Caco-2 (cell line): ENCODE data around the gene CSRP1. TPM values are rescaled to one million over a fixed set of nuclear protein-coding genes. Genes with fewer than 3 reads are reported as not detected.

Experiments
- BruUV-seq: library from RNA; stranded (reverse); fragments of 400-500 nt; replicated peaks from 2 replicates; lab custom pipeline; 2021; lab: Mats Ljungman, UMichigan
- CTCF ChIA-PET: fragments of 300-600 bp; sonication (Branson Sonifier 250); formaldehyde crosslinking; loops from one replicate; lab custom pipeline; 2022; ENCODE audit warnings: antibody characterized with exemption; lab: Charles Lee
- POLR2A ChIA-PET: fragments of 300-600 bp; sonication (Branson Sonifier 250); formaldehyde crosslinking; loops from one replicate; lab custom pipeline; 2022; ENCODE audit warnings: antibody characterized with exemption; lab: Charles Lee
- DNase-seq, 2 experiments: peaks; one replicate each; pipeline versions ENCODE4 v3.0.0 to v3.0.0-alpha.2; 2020 to 2022
- H3K27me3 ChIP-seq: replicated peaks from 2 replicates; pipeline ENCODE4 v1.6.0; 2011; ENCODE audit warnings: low read length; ENCODE audit not compliant: control insufficient read depth, insufficient read depth
- H3K36me3 ChIP-seq: 2 replicates; pipeline ENCODE4 v1.5.1; 2011; ENCODE audit warnings: low read length; ENCODE audit not compliant: control insufficient read depth, insufficient read depth
- H3K4me1 ChIP-seq: fragments of 250-450 bp; sonication (Bioruptor Pico); 2 replicates; pipeline ENCODE4 v1.5.1; 2020; ENCODE audit warnings: mild to moderate bottlenecking
- H3K4me3 ChIP-seq: 2 replicates; pipeline ENCODE4 v1.5.1; 2011; ENCODE audit warnings: low read depth, mild to moderate bottlenecking, control low read depth, low read length
- H3K9me3 ChIP-seq: fragments of 250-450 bp; sonication (Bioruptor Pico); 2 replicates; pipeline ENCODE4 v1.5.1; 2020; ENCODE audit warnings: mild to moderate bottlenecking, moderate library complexity
- H3K27ac Mint-ChIP-seq: one replicate; pipeline ENCODE4 v1.8.0; 2022; ENCODE audit warnings: mixed read lengths; ENCODE audit not compliant: unreplicated experiment
- H3K27me3 Mint-ChIP-seq: one replicate; pipeline ENCODE4 v1.8.0; 2022; ENCODE audit warnings: mixed read lengths; ENCODE audit not compliant: insufficient read depth, unreplicated experiment
- H3K36me3 Mint-ChIP-seq: one replicate; pipeline ENCODE4 v1.8.0; 2022; ENCODE audit warnings: mild to moderate bottlenecking, mixed read lengths; ENCODE audit not compliant: insufficient read depth, unreplicated experiment
- H3K4me1 Mint-ChIP-seq: one replicate; pipeline ENCODE4 v1.8.0; 2022; ENCODE audit warnings: low read depth, mixed read lengths; ENCODE audit not compliant: unreplicated experiment
- H3K4me3 Mint-ChIP-seq: one replicate; pipeline ENCODE4 v1.8.0; 2022; ENCODE audit warnings: mild to moderate bottlenecking, moderate library complexity, mixed read lengths; ENCODE audit not compliant: unreplicated experiment
- H3K9me3 Mint-ChIP-seq: one replicate; pipeline ENCODE4 v1.8.0; 2022; ENCODE audit warnings: mixed read lengths; ENCODE audit not compliant: unreplicated experiment
- CTCF ChIP-seq, 2 experiments: fragments of 200-600 bp in 1 of 2; IDR thresholded peaks; 1 replicate in 1 of 2; 2 replicates in 1 of 2; pipeline versions ENCODE4 v1.5.1 to v1.8.0; 2011 to 2022; ENCODE audit warnings: antibody characterized with exemption in 1 of 2, control low read depth in 1 of 2, inconsistent platforms in 1 of 2, low read depth in 1 of 2, low read length in 1 of 2, mild to moderate bottlenecking in 1 of 2, moderate library complexity in 1 of 2; ENCODE audit not compliant: insufficient read depth in 1 of 2, severe bottlenecking in 1 of 2, unreplicated experiment in 1 of 2
- intact Hi-C: fragments of 100-400 bp; cut with micrococcal nuclease; formaldehyde crosslinking; loops from one replicate; pipeline ENCODE4 v1.10.0; 2022; ENCODE audit not compliant: unreplicated experiment
- total RNA-seq: library from RNA; stranded (reverse); gene quantifications from 2 replicates; pipeline ENCODE4 v1.2.3, GENCODE V29; 2022

CSRP1 gene
- total RNA-seq, 1 experiment from 2014 or later: 60.0 TPM

GRCh38 chr1:201507360-201507675 is 395 bp upstream of the CSRP1 start:
- no peak for DNase-seq
- no peak for TF ChIP-seq CTCF (IDR thresholded peaks at IDR 0.05; ENCODE audit: insufficient read depth in 1 of 2, low read depth in 1 of 2, low read length in 1 of 2, severe bottlenecking in 1 of 2, unreplicated experiment in 1 of 2)
- peaks cover 48% of the 10 kb centered on the region for H3K4me1 ChIP-seq
- no peaks in the 10 kb centered on the region for H3K9me3 ChIP-seq
- no peaks in the 10 kb centered on the region for H3K36me3 ChIP-seq
- POLR2A ChIA-PET: interaction anchor here (1.5 kb wide), 1 partner anchor 25 kb away, joined by 3 read pairs; no protein-coding TSS in a partner anchor
- intact Hi-C loops: no loop called here
- peak overlapping the region; percentile 82 for H3K4me3 Mint-ChIP-seq
- peak overlapping the region; percentile 60 for H3K4me3 ChIP-seq
- H3K27ac Mint-ChIP-seq: no peak overlapping the region
- H3K9me3 Mint-ChIP-seq: no peaks in the 10 kb centered on the region
- H3K27me3 Mint-ChIP-seq: no peaks in the 10 kb centered on the region
- H3K4me1 Mint-ChIP-seq: peaks cover 31% of the 10 kb centered on the region
- no TSS peak for BruUV-seq
- H3K27me3 ChIP-seq: no peaks in the 10 kb centered on the region
- CTCF ChIA-PET: no interaction called here
- peaks cover 9% of the 10 kb centered on the region for H3K36me3 Mint-ChIP-seq

DNA sequence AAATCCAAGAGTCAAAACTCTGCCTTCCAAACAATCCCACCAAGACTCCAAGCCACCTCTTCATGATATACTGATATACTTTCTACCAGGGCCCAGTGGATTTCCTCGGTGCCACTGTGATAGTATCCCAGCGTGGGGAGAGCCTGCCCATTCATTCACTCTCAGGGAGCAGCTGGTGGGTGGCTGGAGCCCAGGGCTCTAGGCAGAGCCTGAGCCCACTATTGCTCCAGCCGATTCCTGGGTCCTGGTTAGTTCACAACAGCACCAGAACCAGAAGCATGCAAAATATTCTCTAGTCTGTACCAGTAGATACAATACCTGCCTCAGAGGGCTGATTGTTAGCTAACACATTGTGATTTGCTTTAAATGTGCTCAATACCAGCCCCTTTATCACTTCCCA is 831 bp downstream of the CSRP1 start:
- Mint-ChIP-seq H3K9me3 (no peaks in the 10 kb centered on the region), H3K4me3 (peak overlapping the region; percentile 82), H3K4me1 (peaks cover 31% of the 10 kb centered on the region), H3K36me3 (peaks cover 9% of the 10 kb centered on the region), H3K27ac (peak overlapping the region; percentile 80), H3K27me3 (no peaks in the 10 kb centered on the region)
- TSS peak; percentile 33 for BruUV-seq
- no peaks in the 10 kb centered on the region for H3K27me3 ChIP-seq
- CTCF ChIA-PET: interaction anchor here (6.2 kb wide), 1 partner anchor 24 kb away, joined by 46 read pairs; no protein-coding TSS in a partner anchor
- no peaks in the 10 kb centered on the region for H3K9me3 ChIP-seq
- intact Hi-C loops: no loop called here
- POLR2A ChIA-PET: interaction anchor here (0.8 kb wide), 1 partner anchor 26 kb away, joined by 3 read pairs; no protein-coding TSS in a partner anchor
- peaks cover 53% of the 10 kb centered on the region for H3K4me1 ChIP-seq
- peak overlapping the region; percentile 60 for H3K4me3 ChIP-seq
- no peak for DNase-seq
- H3K36me3 ChIP-seq: no peaks in the 10 kb centered on the region
- TF ChIP-seq CTCF (IDR thresholded peaks at IDR 0.05; ENCODE audit: insufficient read depth in 1 of 2, low read depth in 1 of 2, low read length in 1 of 2, severe bottlenecking in 1 of 2, unreplicated experiment in 1 of 2): no peak

GRCh38 chr1:201505503-201505890 is 1.4 kb downstream of the CSRP1 start:
- CTCF ChIA-PET: interaction anchor here (0.5 to 6.2 kb wide), 2 partner anchors 24 to 34 kb away, joined by 3 to 46 read pairs; no protein-coding TSS in a partner anchor
- peak overlapping the region; percentile 82 for H3K4me3 Mint-ChIP-seq
- no peaks in the 10 kb centered on the region for H3K27me3 Mint-ChIP-seq
- Histone ChIP-seq H3K9me3 (no peaks in the 10 kb centered on the region), H3K36me3 (no peaks in the 10 kb centered on the region), H3K27me3 (no peaks in the 10 kb centered on the region), H3K4me3 (no peak overlapping the region), H3K4me1 (peaks cover 59% of the 10 kb centered on the region)
- POLR2A ChIA-PET: no interaction called here
- H3K36me3 Mint-ChIP-seq: peaks cover 9% of the 10 kb centered on the region
- peak overlapping the region; percentile 97 for H3K27ac Mint-ChIP-seq
- H3K9me3 Mint-ChIP-seq: no peaks in the 10 kb centered on the region
- H3K4me1 Mint-ChIP-seq: peaks cover 37% of the 10 kb centered on the region
- no TSS peak for BruUV-seq
- intact Hi-C loops: no loop called here
- no peak for TF ChIP-seq CTCF (IDR thresholded peaks at IDR 0.05; ENCODE audit: insufficient read depth in 1 of 2, low read depth in 1 of 2, low read length in 1 of 2, severe bottlenecking in 1 of 2, unreplicated experiment in 1 of 2)
- DNase-seq: no peak
